Neural progenitor cell (in vitro differentiated cells): ENCODE measurements around the gene ASGR1.

ENCODE experiments used
- CTCF ChIP-seq: fragments of 200-600 bp; sonication (generic); IDR thresholded peaks from 2 replicates; pipeline ENCODE4 v1.5.1; 2017; ENCODE audit warnings: antibody characterized with exemption, mild to moderate bottlenecking
- EZH2phosphoT487 ChIP-seq: fragments of 200-600 bp; sonication (generic); IDR thresholded peaks from 2 replicates; pipeline ENCODE4 v1.6.1; 2017; ENCODE audit warnings: antibody characterized with exemption

- TF ChIP-seq CTCF (no peak), EZH2phosphoT487 (no peak)
Measured at GRCh38 chr17:7207120-7208001, 28.2 kb upstream of the ASGR1 start.
